GM23248 (cell line): ENCODE measurements around the gene LDB1. TPM values are rescaled to one million over a fixed set of nuclear protein-coding genes. Genes with fewer than 3 reads are reported as not detected.

Experiments used
- DNase-seq: peaks from one replicate; pipeline ENCODE4 v3.0.0-alpha.2; 2015
- H2AFZ ChIP-seq: fragments of 200-600 bp; sonication (generic); 2 replicates; pipeline ENCODE4 v1.6.1; 2016; ENCODE audit warnings: antibody characterized with exemption
- H3F3A ChIP-seq: fragments of 200-600 bp; sonication (generic); 2 replicates; pipeline ENCODE4 v1.6.1; 2016; ENCODE audit warnings: mild to moderate bottlenecking, antibody characterized with exemption, mixed run types; ENCODE audit not compliant: insufficient read depth
- H3K27ac ChIP-seq: fragments of 200-600 bp; sonication (generic); 2 replicates; pipeline ENCODE4 v1.5.1; 2016; ENCODE audit warnings: mild to moderate bottlenecking
- H3K27me3 ChIP-seq: fragments of 200-600 bp; sonication (generic); replicated peaks from 2 replicates; pipeline ENCODE4 v1.6.1; 2016; ENCODE audit warnings: mild to moderate bottlenecking; ENCODE audit not compliant: insufficient read depth
- H3K36me3 ChIP-seq: fragments of 200-600 bp; sonication (generic); 2 replicates; pipeline ENCODE4 v1.6.1; 2016; ENCODE audit warnings: low read depth, mild to moderate bottlenecking
- H3K4me1 ChIP-seq: fragments of 200-600 bp; sonication (generic); 2 replicates; pipeline ENCODE4 v1.6.1; 2016; ENCODE audit warnings: mild to moderate bottlenecking; ENCODE audit not compliant: insufficient read depth
- H3K4me2 ChIP-seq: fragments of 200-600 bp; sonication (generic); one replicate; pipeline ENCODE4 v1.6.1; 2016; ENCODE audit warnings: mild to moderate bottlenecking; ENCODE audit not compliant: unreplicated experiment
- H3K4me3 ChIP-seq: fragments of 200-600 bp; sonication (generic); 2 replicates; pipeline ENCODE4 v1.5.1; 2016; ENCODE audit warnings: mild to moderate bottlenecking
- H3K79me2 ChIP-seq: fragments of 200-600 bp; sonication (generic); 2 replicates; pipeline ENCODE4 v1.6.1; 2016; ENCODE audit warnings: mild to moderate bottlenecking; ENCODE audit not compliant: insufficient read depth
- H3K9ac ChIP-seq: fragments of 200-600 bp; sonication (generic); 2 replicates; pipeline ENCODE4 v1.6.1; 2016; ENCODE audit warnings: mild to moderate bottlenecking
- H3K9me2 ChIP-seq: fragments of 200-600 bp; sonication (generic); 2 replicates; pipeline ENCODE4 v1.6.1; 2016; ENCODE audit warnings: mixed run types, mild to moderate bottlenecking, moderate library complexity; ENCODE audit not compliant: insufficient read depth
- H3K9me3 ChIP-seq: fragments of 200-600 bp; sonication (generic); one replicate; pipeline ENCODE4 v1.6.1; 2017; ENCODE audit warnings: low read depth
- H4K20me1 ChIP-seq: fragments of 200-600 bp; sonication (generic); 2 replicates; pipeline ENCODE4 v1.6.0; 2016; ENCODE audit not compliant: insufficient read depth
- EZH2 ChIP-seq: fragments of 200-600 bp; sonication (generic); IDR thresholded peaks from 2 replicates; pipeline ENCODE4 v1.6.1; 2018; ENCODE audit warnings: antibody characterized with exemption, mild to moderate bottlenecking; ENCODE audit not compliant: insufficient read depth, poor library complexity, severe bottlenecking
- EZH2phosphoT487 ChIP-seq: fragments of 200-600 bp; sonication (generic); IDR thresholded peaks from 2 replicates; pipeline ENCODE4 v1.6.1; 2018; ENCODE audit warnings: antibody characterized with exemption, moderate library complexity, mild to moderate bottlenecking, low read depth; ENCODE audit not compliant: insufficient read depth
- WGBS, 2 experiments: methylation state at CpG; one replicate each; pipeline ENCODE4 v1.1.6; 2015 to 2017; ENCODE audit warnings: low lambda C conversion rate in 2 of 2, low coverage in 1 of 2; ENCODE audit errors: missing lambda C conversion rate in 2 of 2; 5-methylcytosine and 5-hydroxymethylcytosine counted together
- in situ Hi-C: fragments of 300-500 bp; cut with MboI; formaldehyde crosslinking; loops from 2 replicates; pipeline ENCODE4 v1.15.0; 2020
- polyA plus RNA-seq: library from polyadenylated mRNA; unstranded; fragments of >200 nt; fragmentation: Nextera tagmentation; extraction: Ambion mirVana; gene quantifications from 2 replicates; pipeline ENCODE4 v1.2.1, GENCODE V29; 2016
- total RNA-seq: library from RNA; depleted of rRNA; stranded (reverse); fragments of >200 nt; shearing (Covaris generic); gene quantifications from 2 replicates; pipeline ENCODE4 v1.2.3, GENCODE V29; 2014

Gene LDB1
- total and polyA plus RNA-seq, 2 experiments from 2014 or later, result 5.0 to 28.1 TPM

DNA sequence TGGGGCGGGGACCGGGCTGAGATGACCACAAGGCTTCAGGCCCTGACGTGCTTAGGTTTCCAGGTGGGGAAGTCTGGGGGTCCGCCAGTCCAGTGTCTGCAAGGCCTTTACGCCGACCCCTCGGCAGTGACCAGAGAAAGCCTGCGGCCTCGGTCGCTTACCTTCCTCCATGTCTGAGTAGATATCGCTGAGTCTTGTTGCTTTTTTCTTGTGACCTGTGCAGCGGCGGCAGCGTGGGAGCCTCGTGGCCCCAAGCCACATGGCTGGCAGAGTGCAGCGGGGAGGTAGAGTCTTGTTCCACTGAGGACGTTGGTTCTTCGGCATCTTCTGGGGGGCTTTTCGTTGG lies 32.4 kb upstream of the LDB1 start:
- peaks cover 62% of the 10 kb centered on the region for H3F3A ChIP-seq
- H3K27me3 ChIP-seq, result no peaks in the 10 kb centered on the region
- in situ Hi-C loops, result no loop called here
- peak overlapping the region; percentile 76 for H2AFZ ChIP-seq
- peak; percentile 71 for DNase-seq
- peaks cover 47% of the 10 kb centered on the region for H3K36me3 ChIP-seq
- peak overlapping the region; percentile 96 for H3K9ac ChIP-seq
- no peaks in the 10 kb centered on the region for H3K9me2 ChIP-seq
- 0 out of 2 replicates have a peak, but pooled peaks cover 3% of the 10 kb centered on the region for H4K20me1 ChIP-seq
- H3K79me2 ChIP-seq, result peaks cover 63% of the 10 kb centered on the region
- no peaks in the 10 kb centered on the region for H3K9me3 ChIP-seq
- H3K27ac ChIP-seq, result peak overlapping the region; percentile 94
- H3K4me3 ChIP-seq, result peak overlapping the region; percentile 92
- TF ChIP-seq EZH2phosphoT487 (no peak), EZH2 (no peak)
- WGBS, 2 experiments, result 1% methylated on average over 19 of the region's 19 CpGs
- peak overlapping the region; percentile 97 for H3K4me2 ChIP-seq
- peaks cover 28% of the 10 kb centered on the region for H3K4me1 ChIP-seq

DNA sequence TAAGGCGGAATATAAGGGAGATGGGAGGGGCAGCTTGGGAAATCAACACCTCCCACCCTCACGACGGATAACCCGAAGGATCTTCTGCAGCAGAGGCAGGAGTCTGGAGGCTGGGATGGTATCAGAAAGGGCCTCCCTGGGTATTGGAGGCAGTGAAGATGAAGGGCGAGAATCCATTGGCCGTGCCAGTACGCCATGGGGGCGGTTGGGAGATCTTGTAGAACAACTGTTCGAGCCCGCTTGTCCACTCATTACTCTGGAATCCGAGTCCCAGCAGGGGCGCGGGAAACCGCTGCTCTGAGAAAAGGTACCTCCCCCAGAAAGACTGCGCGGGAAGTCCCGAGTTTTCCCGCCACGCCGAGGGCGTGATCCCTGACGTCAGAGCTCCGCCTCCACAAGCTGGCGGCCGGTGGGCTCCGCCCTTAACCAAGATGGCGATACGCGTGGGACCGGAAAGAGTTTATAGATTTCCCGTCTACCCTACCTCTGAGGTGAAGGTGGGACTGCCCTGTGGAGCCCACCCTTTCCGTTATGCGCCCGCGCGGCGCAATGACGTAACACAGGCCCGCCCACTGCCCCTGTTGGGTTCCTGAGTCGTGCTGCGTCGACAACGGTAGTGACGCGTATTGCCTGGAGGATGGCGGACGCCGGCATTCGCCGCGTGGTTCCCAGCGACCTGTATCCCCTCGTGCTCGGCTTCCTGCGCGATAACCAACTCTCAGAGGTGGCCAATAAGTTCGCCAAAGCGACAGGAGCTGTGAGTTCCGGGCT lies 31.8 kb upstream of the LDB1 start, which contains the start of gene NOLC1:
NOLC1 (plus strand) TSS at position 616 of the 771 bp plus-strand sequence; CDS start at position 638, 22 bp downstream.
- Histone ChIP-seq H3K9me2 (no peaks in the 10 kb centered on the region), H4K20me1 (no peaks in the 10 kb centered on the region), H3K4me1 (peaks cover 28% of the 10 kb centered on the region), H3K79me2 (peaks cover 63% of the 10 kb centered on the region), H3K27me3 (no peaks in the 10 kb centered on the region), H3F3A (peaks cover 64% of the 10 kb centered on the region), H3K36me3 (peaks cover 47% of the 10 kb centered on the region), H3K9me3 (no peaks in the 10 kb centered on the region), H3K4me3 (peak within 1 kb of the TSS; percentile 92), H3K4me2 (peak within 1 kb of the TSS; percentile 97), H3K9ac (peak within 1 kb of the TSS; percentile 96), H2AFZ (peak within 1 kb of the TSS; percentile 76), H3K27ac (peak within 1 kb of the TSS; percentile 94)
- 2 to 3% methylated on average over 56 to 58 of the region's 59 CpGs for WGBS, 2 experiments
- in situ Hi-C loops, result no loop called here
- peak; percentile 98 for DNase-seq
- TF ChIP-seq EZH2phosphoT487 (no peak), EZH2 (no peak)

DNA sequence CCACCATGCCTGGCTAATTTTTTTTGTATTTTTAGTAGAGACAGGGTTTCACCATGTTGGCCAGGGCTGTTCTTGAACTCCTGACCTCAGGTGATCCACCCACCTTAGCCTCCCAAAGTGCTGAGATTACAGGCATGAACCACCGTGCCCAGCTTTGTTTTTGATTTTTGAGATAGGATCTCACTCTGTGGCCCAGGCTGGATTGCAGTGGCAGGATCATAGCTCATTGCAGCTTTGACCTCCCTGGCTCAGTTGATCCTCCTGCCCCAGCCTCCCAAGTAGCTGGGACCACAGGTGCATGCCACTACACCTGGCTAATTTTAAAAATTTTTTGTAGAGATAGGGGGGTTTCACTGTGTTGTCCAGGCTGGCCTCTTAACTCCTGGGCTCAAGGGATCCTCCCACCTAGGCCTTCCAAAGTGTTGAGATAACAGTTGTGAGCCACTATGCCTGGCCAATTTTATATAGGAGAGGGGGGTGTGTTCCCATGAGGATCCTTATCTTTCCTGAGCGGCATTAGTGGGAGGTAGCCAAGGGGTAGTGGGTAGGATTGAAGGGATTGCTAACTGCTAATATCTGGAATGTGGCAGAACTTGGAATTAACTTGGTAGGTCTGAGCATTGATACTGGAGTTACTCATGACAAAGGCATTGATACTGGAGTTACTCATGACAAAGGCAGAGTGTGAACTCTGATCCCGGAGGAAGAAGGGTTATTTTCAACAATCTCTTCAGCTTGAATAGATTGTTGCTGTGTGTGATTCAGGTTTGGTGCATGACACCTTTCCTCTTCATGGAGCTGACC lies 31.0 kb upstream of the LDB1 start:
- Histone ChIP-seq H3K27ac (peak overlapping the region; percentile 94), H3K27me3 (no peaks in the 10 kb centered on the region), H3K9me2 (no peaks in the 10 kb centered on the region), H3K9me3 (no peaks in the 10 kb centered on the region), H3K4me1 (peaks cover 28% of the 10 kb centered on the region), H2AFZ (no peak overlapping the region), H3K36me3 (peaks cover 48% of the 10 kb centered on the region), H3K79me2 (peaks cover 63% of the 10 kb centered on the region), H3F3A (peaks cover 65% of the 10 kb centered on the region), H3K9ac (peak overlapping the region; percentile 96; the same call in 1 of the 2 replicates), H4K20me1 (no peaks in the 10 kb centered on the region), H3K4me3 (peak overlapping the region; percentile 92), H3K4me2 (peak overlapping the region; percentile 97)
- TF ChIP-seq EZH2 (no peak), EZH2phosphoT487 (no peak)
- in situ Hi-C loops, result no loop called here
- DNase-seq, result peak; percentile 81
- 20 to 24% methylated on average over 3 of the region's 3 CpGs for WGBS, 2 experiments

DNA sequence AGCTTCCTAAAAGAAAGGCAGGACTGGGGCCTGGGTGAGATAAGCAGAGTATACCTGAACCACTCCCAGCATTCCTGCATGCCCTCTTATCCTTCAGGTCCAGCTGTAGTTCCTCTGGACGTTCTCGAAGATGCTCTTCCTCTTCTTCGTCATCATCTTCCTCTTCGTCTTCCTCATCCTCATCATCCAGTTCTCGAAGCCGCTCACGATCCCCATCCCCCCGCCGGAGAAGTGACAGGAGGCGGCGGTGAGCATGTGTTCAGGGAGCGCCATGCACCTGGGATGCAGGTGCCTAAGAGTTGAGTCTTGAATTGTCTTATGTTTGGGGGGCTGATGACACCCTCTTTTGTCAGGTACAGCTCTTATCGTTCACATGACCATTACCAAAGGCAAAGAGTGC lies 28.1 kb upstream of the LDB1 start:
- in situ Hi-C loops, result no loop called here
- Histone ChIP-seq H3K79me2 (peaks cover 63% of the 10 kb centered on the region), H3K9me3 (no peaks in the 10 kb centered on the region), H3K9me2 (no peaks in the 10 kb centered on the region), H2AFZ (no peak overlapping the region), H3K27me3 (no peaks in the 10 kb centered on the region), H3K4me3 (no peak overlapping the region), H4K20me1 (no peaks in the 10 kb centered on the region), H3K9ac (no peak overlapping the region), H3K4me1 (peaks cover 17% of the 10 kb centered on the region), H3F3A (peaks cover 69% of the 10 kb centered on the region), H3K27ac (no peak overlapping the region), H3K4me2 (no peak overlapping the region), H3K36me3 (peaks cover 47% of the 10 kb centered on the region)
- TF ChIP-seq EZH2 (no peak), EZH2phosphoT487 (no peak)
- DNase-seq, result no peak
- WGBS, 2 experiments, result 98% methylated on average over 13 of the region's 13 CpGs
